Keratinocyte (primary cell): ENCODE results near the gene NME5. TPM values are rescaled to one million over a fixed set of nuclear protein-coding genes. Genes with fewer than 3 reads are reported as not detected.

Experiments
- DNase-seq: peaks from one replicate; pipeline ENCODE4 v3.0.0-alpha.2; 2011; ENCODE audit warnings: low read depth, missing footprints, low spot score
- FAIRE-seq: peaks from 2 replicates; lab custom pipeline; 2011; peaks lifted over from hg19 to GRCh38; lab: Jason Lieb, UNC
- H2AFZ ChIP-seq: 2 replicates; pipeline ENCODE4 v1.6.0; 2012; ENCODE audit warnings: low read length, control low read depth, inconsistent platforms; ENCODE audit not compliant: control insufficient read depth
- H3K27ac ChIP-seq: 2 replicates; pipeline ENCODE4 v1.5.1; 2011; ENCODE audit warnings: low read length; ENCODE audit not compliant: control insufficient read depth, insufficient read depth
- H3K27me3 ChIP-seq: 3 replicates; pipeline ENCODE4 v1.6.0; 2011; ENCODE audit warnings: low read length; ENCODE audit not compliant: control insufficient read depth, insufficient read depth; ENCODE audit errors: extremely low read depth
- H3K36me3 ChIP-seq, 2 experiments: 2 replicates in 1 of 2; 3 replicates in 1 of 2; pipeline ENCODE4 v1.5.1; 2011; ENCODE audit warnings: low read length in 2 of 2, mild to moderate bottlenecking in 1 of 2; ENCODE audit not compliant: control insufficient read depth in 2 of 2, insufficient read depth in 2 of 2; ENCODE audit errors: extremely low read depth in 1 of 2
- H3K4me1 ChIP-seq: 3 replicates; pipeline ENCODE4 v1.5.1; 2011; ENCODE audit warnings: low read length; ENCODE audit not compliant: control insufficient read depth, insufficient read depth; ENCODE audit errors: extremely low read depth
- H3K4me2 ChIP-seq: 3 replicates; pipeline ENCODE4 v1.6.0; 2011; ENCODE audit warnings: low read depth, low read length; ENCODE audit not compliant: control insufficient read depth, insufficient read depth; ENCODE audit errors: extremely low read depth
- H3K4me3 ChIP-seq, 3 experiments: fragments of 200-600 bp in 1 of 3; sonication (generic) in 1 of 3; 2 replicates in 2 of 3; 3 replicates in 1 of 3; pipeline ENCODE4 v1.5.1; 2011 to 2016; ENCODE audit warnings: low read length in 3 of 3, mild to moderate bottlenecking in 3 of 3, control low read depth in 2 of 3, inconsistent platforms in 1 of 3, low read depth in 1 of 3, mixed read lengths in 1 of 3, mixed run types in 1 of 3, moderate library complexity in 1 of 3; ENCODE audit not compliant: control insufficient read depth in 2 of 3, insufficient read depth in 2 of 3; ENCODE audit errors: extremely low read depth in 1 of 3
- H3K79me2 ChIP-seq: 2 replicates; pipeline ENCODE4 v1.6.0; 2012; ENCODE audit warnings: low read length; ENCODE audit not compliant: control insufficient read depth, insufficient read depth
- H3K9ac ChIP-seq: 3 replicates; pipeline ENCODE4 v1.6.0; 2011; ENCODE audit warnings: low read length; ENCODE audit not compliant: control insufficient read depth, insufficient read depth; ENCODE audit errors: extremely low read depth
- H3K9me1 ChIP-seq: 3 replicates; pipeline ENCODE4 v1.6.0; 2011; ENCODE audit warnings: low read length; ENCODE audit not compliant: control insufficient read depth, insufficient read depth; ENCODE audit errors: extremely low read depth
- H3K9me3 ChIP-seq: 2 replicates; pipeline ENCODE4 v1.5.1; 2012; ENCODE audit warnings: low read depth, low read length; ENCODE audit not compliant: control insufficient read depth
- H4K20me1 ChIP-seq: 3 replicates; pipeline ENCODE4 v1.6.0; 2011; ENCODE audit warnings: low read length; ENCODE audit not compliant: control insufficient read depth, insufficient read depth; ENCODE audit errors: extremely low read depth
- CTCF ChIP-seq, 3 experiments: IDR thresholded peaks in 1 of 3; conservative IDR thresholded peaks in 1 of 3; optimal IDR thresholded peaks in 1 of 3; 2 replicates in 2 of 3; 3 replicates in 1 of 3; pipeline versions ENCODE3 to v1.5.1; 2011; ENCODE audit warnings: low read length in 3 of 3, mild to moderate bottlenecking in 3 of 3, moderate library complexity in 2 of 3, control low read depth in 1 of 3, inconsistent platforms in 1 of 3; ENCODE audit not compliant: insufficient read depth in 2 of 3; ENCODE audit errors: extremely low read depth in 1 of 3
- EZH2 ChIP-seq: IDR thresholded peaks from one replicate; pipeline ENCODE4 v1.6.1; 2012; ENCODE audit warnings: inconsistent platforms, mild to moderate bottlenecking, low read length, moderate library complexity
- dilution Hi-C: fragments of 300-500 bp; cut with MboI; formaldehyde crosslinking; loops from one replicate; pipeline ENCODE4 v1.7.0; 2020; ENCODE audit warnings: low sequenced_read_pairs; ENCODE audit not compliant: extremely low pct_ligation_motif_present
- polyA plus RNA-seq, 5 experiments: library from polyadenylated mRNA; depleted of rRNA in 3 of 5; stranded (reverse) in 3 of 5; stranded (forward) in 1 of 5; unstranded in 1 of 5; fragments of >200 nt; gene quantifications; 1 replicate in 1 of 5; 2 replicates in 3 of 5; 3 replicates in 1 of 5; pipeline versions ENCODE4 v1.2.1 to v1.2.3, GENCODE V29; 2011 to 2012; ENCODE audit warnings: missing spikeins in 2 of 5, low read depth in 1 of 5, low replicate concordance in 1 of 5

Gene NME5
- polyA plus RNA-seq, 1 donor (not counting 4 experiments of a cell fraction or from before 2014, with no cell fraction given) = 0.13 TPM

GRCh38 chr5:138180841-138181240 lies 41.6 kb upstream of the NME5 start:
- DNase-seq (no peak), FAIRE-seq (no peak)
- Histone ChIP-seq H2AFZ (no peak overlapping the region), H3K36me3 (peaks cover 9 to 31% of the 10 kb centered on the region in 2 experiments), H3K9ac (no peak overlapping the region), H3K4me2 (no peak overlapping the region), H3K4me1 (peaks cover 17% of the 10 kb centered on the region), H3K27ac (no peak overlapping the region), H3K9me1 (no peaks in the 10 kb centered on the region), H3K4me3 (no peak overlapping the region), H3K9me3 (no peaks in the 10 kb centered on the region), H3K27me3 (no peaks in the 10 kb centered on the region), H4K20me1 (no peaks in the 10 kb centered on the region), H3K79me2 (peaks cover 31% of the 10 kb centered on the region)
- no peak for TF ChIP-seq CTCF (optimal IDR thresholded peaks at IDR 0.05 in 1 of 3, IDR thresholded peaks at IDR 0.05 in 1 of 3, conservative IDR thresholded peaks at IDR 0.05 in 1 of 3; ENCODE audit: extremely low read depth in 1 of 3, insufficient read depth in 2 of 3, low read length in 3 of 3)
- dilution Hi-C loops = no loop called here

GRCh38 chr5:138180183-138180782 lies 41.1 kb upstream of the NME5 start:
- H2AFZ ChIP-seq = no peak overlapping the region
- no peak for FAIRE-seq

More at GRCh38 chr5:138180183-138180782, 41.1 kb upstream of the NME5 start:
- H3K4me1 ChIP-seq = peaks cover 17% of the 10 kb centered on the region
- DNase-seq = peak; percentile 35
- H3K27me3 ChIP-seq = no peaks in the 10 kb centered on the region
- no peak overlapping the region for H3K27ac ChIP-seq
- H3K4me3 ChIP-seq = peak overlapping the region; percentile 67 to 98 (median 92)
- peak overlapping the region; percentile 99 for H3K4me2 ChIP-seq
- H3K36me3 ChIP-seq = peaks cover 6 to 31% of the 10 kb centered on the region in 2 experiments
- H4K20me1 ChIP-seq = no peaks in the 10 kb centered on the region
- TF ChIP-seq EZH2 (no peak), CTCF (optimal IDR thresholded peaks at IDR 0.05 in 1 of 3, IDR thresholded peaks at IDR 0.05 in 1 of 3, conservative IDR thresholded peaks at IDR 0.05 in 1 of 3; ENCODE audit: extremely low read depth in 1 of 3, insufficient read depth in 2 of 3, low read length in 3 of 3) (peak; percentile 34 to 63 (median 39))
- dilution Hi-C loops = no loop called here
- H3K9ac ChIP-seq = peak overlapping the region; percentile 96
- no peaks in the 10 kb centered on the region for H3K9me3 ChIP-seq
- peaks cover 31% of the 10 kb centered on the region for H3K79me2 ChIP-seq
- no peaks in the 10 kb centered on the region for H3K9me1 ChIP-seq
